SK-N-SH (cell line): ENCODE data around the gene CLSTN2. TPM values are rescaled to one million over a fixed set of nuclear protein-coding genes. Genes with fewer than 3 reads are reported as not detected.

Experiments
- CTCF ChIA-PET: fragments of 300-600, 350-600 bp; formaldehyde crosslinking; extraction: SDS; loops from one replicate; lab custom pipeline; 2021; lab: Yijun Ruan, JAX
- POLR2A ChIA-PET: fragments of 350-600 bp; sonication (Branson Sonifier 250); formaldehyde crosslinking; extraction: SDS; loops from one replicate; lab custom pipeline; 2020; ENCODE audit warnings: antibody characterized with exemption, inconsistent platforms; lab: Yijun Ruan, JAX
- DNase-seq: peaks from one replicate; pipeline ENCODE4 v3.0.0; 2012
- H2AFZ ChIP-seq: fragments of 200-600 bp; sonication (generic); 2 replicates; pipeline ENCODE4 v1.8.1; 2016; ENCODE audit warnings: antibody characterized with exemption, mild to moderate bottlenecking, low read depth
- H3F3A ChIP-seq: fragments of 200-600 bp; sonication (generic); replicated peaks from 2 replicates; pipeline ENCODE3; 2016; ENCODE audit warnings: antibody characterized with exemption, mild to moderate bottlenecking; ENCODE audit not compliant: insufficient read depth
- H3K27ac ChIP-seq, 2 experiments: fragments of 200-500 bp in 1 of 2; fragments of 200-600 bp in 1 of 2; sonication (Bioruptor generic) in 1 of 2; sonication (generic), shearing (Covaris generic) in 1 of 2; 2 replicates each; pipeline versions ENCODE4 v1.5.1 to v1.6.1; 2014 to 2016; ENCODE audit warnings: low read depth in 2 of 2, inconsistent platforms in 1 of 2, low read length in 1 of 2, mild to moderate bottlenecking in 1 of 2, mixed read lengths in 1 of 2
- H3K27me3 ChIP-seq: fragments of 200-600 bp; sonication (generic), shearing (Covaris generic); 2 replicates; pipeline ENCODE4 v1.6.1; 2016; ENCODE audit warnings: mixed run types; ENCODE audit not compliant: insufficient read depth
- H3K36me3 ChIP-seq, 2 experiments: fragments of 200-500 bp in 1 of 2; fragments of 200-600 bp in 1 of 2; sonication (Bioruptor generic) in 1 of 2; sonication (generic) in 1 of 2; replicated peaks in 1 of 2; 2 replicates each; pipeline versions ENCODE3 to v1.5.1; 2014 to 2016; ENCODE audit warnings: low read length in 1 of 2, mild to moderate bottlenecking in 1 of 2; ENCODE audit not compliant: insufficient read depth in 2 of 2, control insufficient read depth in 1 of 2
- H3K4me1 ChIP-seq, 2 experiments: fragments of 200-500 bp in 1 of 2; fragments of 200-600 bp in 1 of 2; sonication (Bioruptor generic) in 1 of 2; sonication (generic), shearing (Covaris generic) in 1 of 2; 2 replicates each; pipeline versions ENCODE4 v1.5.1 to v1.6.1; 2014 to 2016; ENCODE audit warnings: low read depth in 1 of 2, low read length in 1 of 2, mixed run types in 1 of 2; ENCODE audit not compliant: insufficient read depth in 2 of 2, control insufficient read depth in 1 of 2
- H3K4me2 ChIP-seq: fragments of 200-600 bp; sonication (generic), shearing (Covaris generic); 2 replicates; pipeline ENCODE4 v1.6.1; 2017; ENCODE audit warnings: mixed run types
- H3K4me3 ChIP-seq, 2 experiments: fragments of 200-500 bp in 1 of 2; fragments of 200-600 bp in 1 of 2; sonication (Bioruptor generic) in 1 of 2; sonication (generic), shearing (Covaris generic) in 1 of 2; 2 replicates each; pipeline versions ENCODE4 v1.5.1 to v1.8.1; 2014 to 2016; ENCODE audit warnings: low read depth in 2 of 2, inconsistent platforms in 1 of 2, low read length in 1 of 2, mild to moderate bottlenecking in 1 of 2, mixed read lengths in 1 of 2, moderate library complexity in 1 of 2
- H3K79me2 ChIP-seq: fragments of 200-600 bp; sonication (generic); 2 replicates; pipeline ENCODE4 v1.8.1; 2017; ENCODE audit warnings: mild to moderate bottlenecking; ENCODE audit not compliant: insufficient read depth
- H3K9ac ChIP-seq: fragments of 200-600 bp; sonication (generic); 2 replicates; pipeline ENCODE4 v1.6.1; 2017; ENCODE audit warnings: mixed run types
- H3K9me2 ChIP-seq: fragments of 200-600 bp; sonication (generic); 2 replicates; pipeline ENCODE4 v1.6.1; 2017; ENCODE audit warnings: mixed run types
- H3K9me3 ChIP-seq: fragments of 200-600 bp; sonication (generic); 2 replicates; pipeline ENCODE4 v1.6.1; 2017; ENCODE audit warnings: mixed run types, mild to moderate bottlenecking, moderate library complexity
- H4K20me1 ChIP-seq: fragments of 200-600 bp; sonication (generic); 2 replicates; pipeline ENCODE4 v1.6.1; 2017; ENCODE audit warnings: mild to moderate bottlenecking, mixed run types; ENCODE audit not compliant: insufficient read depth
- EP300 ChIP-seq, 2 experiments: IDR thresholded peaks; 2 replicates each; pipeline versions ENCODE4 v1.4.0 to v1.6.1; 2012; ENCODE audit warnings: borderline replicate concordance in 1 of 2, low read depth in 1 of 2, low read length in 1 of 2
- EZH2phosphoT487 ChIP-seq: fragments of 200-600 bp; sonication (generic); IDR thresholded peaks from 2 replicates; pipeline ENCODE4 v1.6.1; 2017; ENCODE audit warnings: low read depth, mixed run types, mild to moderate bottlenecking, antibody characterized with exemption, moderate library complexity, borderline replicate concordance
- GATA2 ChIP-seq: sonication (generic); formaldehyde crosslinking; IDR thresholded peaks from 2 replicates; pipeline ENCODE4 v1.5.0; 2020; ENCODE audit warnings: mild to moderate bottlenecking, missing genetic modification reagents
- MEF2A ChIP-seq: IDR thresholded peaks from 2 replicates; pipeline ENCODE4 v1.4.0; 2012; ENCODE audit warnings: low read depth, borderline replicate concordance
- MXI1 ChIP-seq: IDR thresholded peaks from 2 replicates; pipeline ENCODE4 v1.6.1; 2012; ENCODE audit warnings: mild to moderate bottlenecking, low read depth, low read length, improper control_type of control experiment
- NRF1 ChIP-seq: IDR thresholded peaks from 2 replicates; pipeline ENCODE4 v1.6.1; 2012; ENCODE audit warnings: low read depth, mild to moderate bottlenecking, low read length
- RAD21 ChIP-seq: IDR thresholded peaks from 2 replicates; pipeline ENCODE4 v1.6.1; 2012; ENCODE audit warnings: mild to moderate bottlenecking, low read length
- RCOR1 ChIP-seq: fragments of 150-350 bp; IDR thresholded peaks from 2 replicates; pipeline ENCODE4 v1.6.1; 2017; ENCODE audit warnings: antibody characterized with exemption, low read length
- RXRA ChIP-seq: IDR thresholded peaks from 2 replicates; pipeline ENCODE4 v1.4.0; 2012; ENCODE audit warnings: low read depth, mild to moderate bottlenecking, borderline replicate concordance
- SMC3 ChIP-seq: IDR thresholded peaks from 2 replicates; pipeline ENCODE4 v1.6.1; 2012; ENCODE audit warnings: low read depth, low read length, improper control_type of control experiment
- TAF1 ChIP-seq: IDR thresholded peaks from 2 replicates; pipeline ENCODE4 v1.6.1; 2012; ENCODE audit warnings: low read depth, mild to moderate bottlenecking, low read length, moderate library complexity, borderline replicate concordance
- YY1 ChIP-seq: IDR thresholded peaks from 2 replicates; pipeline ENCODE4 v1.4.0; 2012; ENCODE audit warnings: low read depth, mild to moderate bottlenecking
- WGBS: methylation state at CpG from one replicate; pipeline ENCODE4 v1.1.6; 2017; ENCODE audit warnings: low lambda C conversion rate; 5-methylcytosine and 5-hydroxymethylcytosine counted together
- polyA plus RNA-seq, 3 experiments: library from polyadenylated mRNA; depleted of rRNA; stranded (reverse); fragments of >200 nt; gene quantifications; 2 replicates each; pipeline ENCODE4 v1.2.3, GENCODE V29; 2012
- TF ChIP-seq, protein P1 (sequence below): IDR thresholded peaks from 2 replicates; pipeline ENCODE4 v1.4.0; 2012; ENCODE audit warnings: low read depth, borderline replicate concordance

CLSTN2 gene
- polyA plus RNA-seq, 1 of the 3 experiments (the other 2 are of a cell fraction): 0.02 TPM

- Histone ChIP-seq H3K79me2 (no peaks in the 10 kb centered on the region), H2AFZ (no peak overlapping the region), H3K27me3 (no peaks in the 10 kb centered on the region), H3K36me3 (no peaks in the 10 kb centered on the region), H3K4me1 (no peaks in the 10 kb centered on the region; a peak in 2 of 4 replicates), H3K9ac (no peak overlapping the region), H3K9me2 (no peaks in the 10 kb centered on the region), H3K27ac (no peak overlapping the region), H3K4me2 (no peak overlapping the region), H3K9me3 (no peaks in the 10 kb centered on the region), H3F3A (no peaks in the 10 kb centered on the region), H3K4me3 (no peak overlapping the region), H4K20me1 (no peaks in the 10 kb centered on the region)
- ChIA-PET CTCF (no interaction called here), POLR2A (no interaction called here)
- WGBS: 44% methylated on average over 5 of the region's 5 CpGs
- no peak for DNase-seq
- no peak for TF ChIP-seq RAD21
- TF ChIP-seq SMC3: no peak
- no peak for TF ChIP-seq TAF1
Observed at GRCh38 chr3:140236836-140237501, 302.0 kb downstream of the CLSTN2 start.

- H3K27me3 ChIP-seq: no peaks in the 10 kb centered on the region
- ChIA-PET CTCF (interaction anchor here (0.8 to 1.0 kb wide), 2 partner anchors 33 to 78 kb away, joined by 3 read pairs; no protein-coding TSS in a partner anchor), POLR2A (no interaction called here)
- H3K36me3 ChIP-seq: no peaks in the 10 kb centered on the region
- no peak overlapping the region for H2AFZ ChIP-seq
- no peaks in the 10 kb centered on the region for H3K9me2 ChIP-seq
- H3K4me1 ChIP-seq: peaks cover 0 to 1% of the 10 kb centered on the region in 2 experiments; a peak in 2 of 4 replicates
- H4K20me1 ChIP-seq: no peaks in the 10 kb centered on the region
- H3K27ac ChIP-seq: peak overlapping the region in 1 of 2 experiments; percentile 74; a peak in 1 of 4 replicates
- DNase-seq: peak; percentile 27
- H3K9me3 ChIP-seq: no peaks in the 10 kb centered on the region
- no peak overlapping the region for H3K4me3 ChIP-seq
- no peaks in the 10 kb centered on the region for H3F3A ChIP-seq
- peak; percentile 83 for TF ChIP-seq GATA2 (CRISPR knock-in tag)
- TF ChIP-seq RAD21: peak; percentile 40
- TF ChIP-seq YY1: no peak
- no peak for TF ChIP-seq MEF2A
- TF ChIP-seq RCOR1: peak; percentile 79; the same call in 1 of the 2 replicates
- TF ChIP-seq EZH2phosphoT487: no peak
- TF ChIP-seq EP300 (IDR thresholded peaks at IDR 0.05; ENCODE audit: borderline replicate concordance in 1 of 2, low read depth in 1 of 2, low read length in 1 of 2): peak in 1 of 2 experiments; percentile 82; a peak in 1 of 4 replicates
- 3% methylated on average over 2 of the region's 2 CpGs for WGBS
- H3K9ac ChIP-seq: no peak overlapping the region
- H3K4me2 ChIP-seq: no peak overlapping the region
- no peaks in the 10 kb centered on the region for H3K79me2 ChIP-seq
Observed at GRCh38 chr3:140238646-140239314, 303.8 kb downstream of the CLSTN2 start.

DNA sequence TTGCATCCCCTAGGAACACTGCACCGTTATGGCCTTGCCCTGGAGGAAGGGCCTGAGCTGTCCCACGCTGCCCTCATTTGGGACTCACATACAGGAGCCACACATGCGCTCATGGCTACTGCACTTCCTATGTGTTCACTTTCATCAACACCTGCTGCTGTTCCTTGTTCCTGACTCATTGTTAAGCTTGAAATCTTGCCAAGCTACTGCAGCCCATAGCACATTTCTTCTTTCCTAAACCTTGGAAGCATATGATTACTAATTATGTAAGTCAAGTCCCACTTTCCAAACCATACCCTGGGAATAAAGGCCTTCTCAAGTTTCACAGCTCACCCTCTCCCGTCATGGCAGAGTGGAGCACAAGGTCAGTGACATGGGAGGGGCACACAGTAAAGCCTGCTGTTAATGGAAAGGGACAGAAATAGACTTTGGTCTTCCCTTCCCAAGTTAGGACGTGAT lies 307.9 kb downstream of the CLSTN2 start:
- Histone ChIP-seq H3K9me3 (no peaks in the 10 kb centered on the region), H3K79me2 (no peaks in the 10 kb centered on the region), H3K4me3 (no peak overlapping the region), H3K9me2 (no peaks in the 10 kb centered on the region), H4K20me1 (no peaks in the 10 kb centered on the region), H2AFZ (no peak overlapping the region), H3F3A (no peaks in the 10 kb centered on the region), H3K36me3 (no peaks in the 10 kb centered on the region), H3K27ac (no peak overlapping the region), H3K4me1 (peaks cover 0 to 5% of the 10 kb centered on the region in 2 experiments; a peak in 2 of 4 replicates), H3K27me3 (no peaks in the 10 kb centered on the region), H3K4me2 (no peak overlapping the region), H3K9ac (no peak overlapping the region)
- 32% methylated on average over 3 of the region's 5 CpGs for WGBS
- ChIA-PET POLR2A (no interaction called here), CTCF (interaction anchor here (0.6 kb wide), 1 partner anchor 220 kb away, joined by 3 read pairs; no protein-coding TSS in a partner anchor)
- DNase-seq: no peak
- no peak for TF ChIP-seq MXI1
- no peak for TF ChIP-seq RXRA
- TF ChIP-seq RCOR1: no peak
- no peak for TF ChIP-seq TAF1
- TF ChIP-seq EP300 (IDR thresholded peaks at IDR 0.05; ENCODE audit: borderline replicate concordance in 1 of 2, low read depth in 1 of 2, low read length in 1 of 2): no peak
- TF ChIP-seq, protein P1, sequence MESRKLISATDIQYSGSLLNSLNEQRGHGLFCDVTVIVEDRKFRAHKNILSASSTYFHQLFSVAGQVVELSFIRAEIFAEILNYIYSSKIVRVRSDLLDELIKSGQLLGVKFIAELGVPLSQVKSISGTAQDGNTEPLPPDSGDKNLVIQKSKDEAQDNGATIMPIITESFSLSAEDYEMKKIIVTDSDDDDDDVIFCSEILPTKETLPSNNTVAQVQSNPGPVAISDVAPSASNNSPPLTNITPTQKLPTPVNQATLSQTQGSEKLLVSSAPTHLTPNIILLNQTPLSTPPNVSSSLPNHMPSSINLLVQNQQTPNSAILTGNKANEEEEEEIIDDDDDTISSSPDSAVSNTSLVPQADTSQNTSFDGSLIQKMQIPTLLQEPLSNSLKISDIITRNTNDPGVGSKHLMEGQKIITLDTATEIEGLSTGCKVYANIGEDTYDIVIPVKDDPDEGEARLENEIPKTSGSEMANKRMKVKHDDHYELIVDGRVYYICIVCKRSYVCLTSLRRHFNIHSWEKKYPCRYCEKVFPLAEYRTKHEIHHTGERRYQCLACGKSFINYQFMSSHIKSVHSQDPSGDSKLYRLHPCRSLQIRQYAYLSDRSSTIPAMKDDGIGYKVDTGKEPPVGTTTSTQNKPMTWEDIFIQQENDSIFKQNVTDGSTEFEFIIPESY: no peak
- TF ChIP-seq NRF1: no peak
- no peak for TF ChIP-seq GATA2 (CRISPR knock-in tag)
- TF ChIP-seq RAD21: no peak
